Measurements from ENCODE around the gene PCSK5. TPM values are rescaled to one million over a fixed set of nuclear protein-coding genes. Genes with fewer than 3 reads are reported as not detected.

The PCSK5 gene
- polyA plus RNA-seq, 3 donors = 4.8 to 13.0 (median 7.1) TPM

DNA sequence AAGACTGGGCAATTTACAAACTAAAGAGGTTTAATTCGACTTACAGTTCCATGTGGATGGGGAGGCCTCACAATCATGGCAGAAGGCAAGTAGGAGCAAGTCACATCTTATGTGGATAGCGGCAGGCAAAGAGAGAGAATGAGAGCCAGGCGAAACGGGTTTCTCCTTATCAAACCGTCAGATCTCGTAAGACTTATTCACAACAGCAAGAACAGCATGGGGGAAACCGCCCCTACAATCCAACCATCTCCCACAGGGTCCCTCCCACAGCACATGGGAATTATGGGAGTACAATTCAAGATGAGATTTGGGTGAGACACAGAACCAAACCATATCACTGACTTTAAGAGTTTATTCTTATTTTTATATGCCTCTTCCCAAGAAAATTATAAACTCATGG, 443.5 kb downstream of the PCSK5 start:
- TF ChIP-seq, protein P1, sequence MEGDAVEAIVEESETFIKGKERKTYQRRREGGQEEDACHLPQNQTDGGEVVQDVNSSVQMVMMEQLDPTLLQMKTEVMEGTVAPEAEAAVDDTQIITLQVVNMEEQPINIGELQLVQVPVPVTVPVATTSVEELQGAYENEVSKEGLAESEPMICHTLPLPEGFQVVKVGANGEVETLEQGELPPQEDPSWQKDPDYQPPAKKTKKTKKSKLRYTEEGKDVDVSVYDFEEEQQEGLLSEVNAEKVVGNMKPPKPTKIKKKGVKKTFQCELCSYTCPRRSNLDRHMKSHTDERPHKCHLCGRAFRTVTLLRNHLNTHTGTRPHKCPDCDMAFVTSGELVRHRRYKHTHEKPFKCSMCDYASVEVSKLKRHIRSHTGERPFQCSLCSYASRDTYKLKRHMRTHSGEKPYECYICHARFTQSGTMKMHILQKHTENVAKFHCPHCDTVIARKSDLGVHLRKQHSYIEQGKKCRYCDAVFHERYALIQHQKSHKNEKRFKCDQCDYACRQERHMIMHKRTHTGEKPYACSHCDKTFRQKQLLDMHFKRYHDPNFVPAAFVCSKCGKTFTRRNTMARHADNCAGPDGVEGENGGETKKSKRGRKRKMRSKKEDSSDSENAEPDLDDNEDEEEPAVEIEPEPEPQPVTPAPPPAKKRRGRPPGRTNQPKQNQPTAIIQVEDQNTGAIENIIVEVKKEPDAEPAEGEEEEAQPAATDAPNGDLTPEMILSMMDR (IDR thresholded peaks at IDR 0.05) = no peak
- Histone ChIP-seq H3K9me3 (replicated peaks in 1 of 2; ENCODE audit: control insufficient read depth in 1 of 2, insufficient read depth in 1 of 2, low read length in 2 of 2) (no peaks in the 10 kb centered on the region), H3K27me3 (ENCODE audit: control insufficient read depth in 2 of 2, insufficient read depth in 2 of 2, low read length in 2 of 2) (no peaks in the 10 kb centered on the region), H2AFZ (ENCODE audit: insufficient read depth, low read depth, low read length, poor library complexity, severe bottlenecking) (no peak overlapping the region), H3K27ac (ENCODE audit: low read depth in 1 of 2, low read length in 2 of 2) (no peak overlapping the region), H3K4me1 (ENCODE audit: control insufficient read depth in 1 of 2, insufficient read depth in 2 of 2, low read length in 2 of 2) (no peaks in the 10 kb centered on the region), H4K20me1 (ENCODE audit: insufficient read depth, low read length) (no peaks in the 10 kb centered on the region), H3K4me3 (replicated peaks in 1 of 3; ENCODE audit: low read depth in 2 of 3, low read length in 3 of 3) (no peak overlapping the region), H3K4me2 (replicated peaks; ENCODE audit: extremely low read depth, low read length, poor library complexity, severe bottlenecking) (no peak overlapping the region), H3K9ac (ENCODE audit: insufficient read depth, low read length, poor library complexity, severe bottlenecking) (no peak overlapping the region), H3K79me2 (ENCODE audit: insufficient read depth, low read length) (no peaks in the 10 kb centered on the region), H3K36me3 (replicated peaks in 1 of 2; ENCODE audit: control insufficient read depth in 1 of 2, insufficient read depth in 2 of 2, low read length in 2 of 2) (no peaks in the 10 kb centered on the region)
- Mint-ChIP-seq H3K9me3 (peaks cover 0 to 9% (median 1%) of the 10 kb centered on the region in 7 donors), H3K4me1 (no peaks in the 10 kb centered on the region), H3K27me3 (ENCODE audit: low read depth in 3 of 3) (peaks cover 0 to 3% (median 0%) of the 10 kb centered on the region in 3 donors), H3K27ac (no peak overlapping the region), H3K36me3 (no peaks in the 10 kb centered on the region), H3K4me3 (no peak overlapping the region)
- no peak for DNase-seq
- intact Hi-C loops (cut with micrococcal nuclease) = no loop called here
- 100% methylated on average over 1 of the region's 7 CpGs for WGBS (ENCODE audit: insufficient coverage)

- Histone ChIP-seq H3K9ac (ENCODE audit: insufficient read depth, low read length, poor library complexity, severe bottlenecking) (no peak overlapping the region), H3K4me1 (ENCODE audit: control insufficient read depth in 1 of 2, insufficient read depth in 2 of 2, low read length in 2 of 2) (no peaks in the 10 kb centered on the region), H4K20me1 (ENCODE audit: insufficient read depth, low read length) (no peaks in the 10 kb centered on the region), H3K36me3 (replicated peaks in 1 of 2; ENCODE audit: control insufficient read depth in 1 of 2, insufficient read depth in 2 of 2, low read length in 2 of 2) (no peaks in the 10 kb centered on the region), H3K27me3 (ENCODE audit: control insufficient read depth in 2 of 2, insufficient read depth in 2 of 2, low read length in 2 of 2) (no peaks in the 10 kb centered on the region), H3K4me3 (replicated peaks in 1 of 3; ENCODE audit: low read depth in 2 of 3, low read length in 3 of 3) (no peak overlapping the region), H3K9me3 (replicated peaks in 1 of 2; ENCODE audit: control insufficient read depth in 1 of 2, insufficient read depth in 1 of 2, low read length in 2 of 2) (no peaks in the 10 kb centered on the region), H2AFZ (ENCODE audit: insufficient read depth, low read depth, low read length, poor library complexity, severe bottlenecking) (no peak overlapping the region), H3K27ac (ENCODE audit: low read depth in 1 of 2, low read length in 2 of 2) (no peak overlapping the region), H3K79me2 (ENCODE audit: insufficient read depth, low read length) (no peaks in the 10 kb centered on the region), H3K4me2 (replicated peaks; ENCODE audit: extremely low read depth, low read length, poor library complexity, severe bottlenecking) (no peak overlapping the region)
- TF ChIP-seq, protein P1 (IDR thresholded peaks at IDR 0.05) = no peak
- no CpG with 5 or more reads among the region's 1 CpG for WGBS (ENCODE audit: insufficient coverage)
- no peak for DNase-seq
- Mint-ChIP-seq H3K36me3 (no peaks in the 10 kb centered on the region), H3K4me3 (no peak overlapping the region), H3K27me3 (ENCODE audit: low read depth in 3 of 3) (peaks cover 0 to 3% (median 0%) of the 10 kb centered on the region in 3 donors), H3K27ac (no peak overlapping the region), H3K9me3 (peaks cover 0 to 9% (median 1%) of the 10 kb centered on the region in 7 donors), H3K4me1 (no peaks in the 10 kb centered on the region)
- intact Hi-C loops (cut with micrococcal nuclease) = no loop called here
These were observed 445.6 kb downstream of the PCSK5 start for GRCh38 chr9:76336027-76336426.
